HG03342 (cell line): ENCODE measurements around the gene TMEM183A.

ENCODE experiments used
- ATAC-seq: cut with Tn5 transposase; IDR thresholded peaks from one replicate; pipeline ENCODE4 v1.9.1; 2021; ENCODE audit warnings: mild to moderate bottlenecking, moderate library complexity; ENCODE audit not compliant: unreplicated experiment

Gene TMEM183A

GRCh38 chr1:203028067-203028783, 21.1 kb downstream of the TMEM183A start:
- no peak for ATAC-seq

GRCh38 chr1:203028784-203029553, 21.8 kb downstream of the TMEM183A start:
- no peak for ATAC-seq

GRCh38 chr1:203031467-203031866, 24.3 kb downstream of the TMEM183A start:
- ATAC-seq: no peak

- ATAC-seq: no peak
These were observed 26.1 kb downstream of the TMEM183A start for GRCh38 chr1:203033287-203033686.

- no peak for ATAC-seq
These were observed 26.7 kb downstream of the TMEM183A start for GRCh38 chr1:203033917-203034316.

GRCh38 chr1:203034422-203035110, 27.4 kb downstream of the TMEM183A start:
- ATAC-seq: no peak

GRCh38 chr1:203035111-203036000, 28.2 kb downstream of the TMEM183A start:
- no peak for ATAC-seq

GRCh38 chr1:203036135-203036534, 29.0 kb downstream of the TMEM183A start:
- no peak for ATAC-seq

- ATAC-seq: no peak
These were observed 29.4 kb downstream of the TMEM183A start for GRCh38 chr1:203036537-203036936.

GRCh38 chr1:203037509-203038190, 30.5 kb downstream of the TMEM183A start:
- no peak for ATAC-seq

GRCh38 chr1:203038217-203038741, 31.1 kb downstream of the TMEM183A start:
- no peak for ATAC-seq

- peak; percentile 46 for ATAC-seq
These were observed 31.9 kb downstream of the TMEM183A start for GRCh38 chr1:203038891-203039608.

GRCh38 chr1:203039609-203040512, 32.7 kb downstream of the TMEM183A start:
- no peak for ATAC-seq

GRCh38 chr1:203040513-203041275, 33.5 kb downstream of the TMEM183A start:
- no peak for ATAC-seq

GRCh38 chr1:203041351-203041932, 34.3 kb downstream of the TMEM183A start:
- ATAC-seq: no peak

GRCh38 chr1:203043830-203044545, 36.8 kb downstream of the TMEM183A start:
- no peak for ATAC-seq
